ENCODE measurements around the gene NBEA.

DNA sequence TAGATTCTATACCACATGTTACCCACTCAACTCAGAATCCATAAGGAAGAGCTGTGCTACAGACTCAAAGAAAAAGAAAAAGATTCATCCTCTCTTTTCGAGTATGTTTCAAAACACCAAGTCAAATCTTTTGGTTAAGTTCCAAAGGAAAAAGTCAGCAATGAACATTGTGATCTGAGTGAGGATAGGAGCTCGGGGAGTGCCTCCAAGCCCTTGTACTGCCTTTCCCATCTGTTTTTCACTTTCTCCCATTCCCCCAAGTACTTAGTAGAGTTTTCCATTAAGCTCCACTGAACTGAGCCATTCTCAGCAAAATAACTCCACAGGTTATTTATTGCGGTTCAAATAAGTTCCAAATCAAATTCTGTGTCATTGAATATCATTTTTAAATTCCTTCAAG, 582.1 kb downstream of the NBEA start:
- TF ChIP-seq, protein P1, sequence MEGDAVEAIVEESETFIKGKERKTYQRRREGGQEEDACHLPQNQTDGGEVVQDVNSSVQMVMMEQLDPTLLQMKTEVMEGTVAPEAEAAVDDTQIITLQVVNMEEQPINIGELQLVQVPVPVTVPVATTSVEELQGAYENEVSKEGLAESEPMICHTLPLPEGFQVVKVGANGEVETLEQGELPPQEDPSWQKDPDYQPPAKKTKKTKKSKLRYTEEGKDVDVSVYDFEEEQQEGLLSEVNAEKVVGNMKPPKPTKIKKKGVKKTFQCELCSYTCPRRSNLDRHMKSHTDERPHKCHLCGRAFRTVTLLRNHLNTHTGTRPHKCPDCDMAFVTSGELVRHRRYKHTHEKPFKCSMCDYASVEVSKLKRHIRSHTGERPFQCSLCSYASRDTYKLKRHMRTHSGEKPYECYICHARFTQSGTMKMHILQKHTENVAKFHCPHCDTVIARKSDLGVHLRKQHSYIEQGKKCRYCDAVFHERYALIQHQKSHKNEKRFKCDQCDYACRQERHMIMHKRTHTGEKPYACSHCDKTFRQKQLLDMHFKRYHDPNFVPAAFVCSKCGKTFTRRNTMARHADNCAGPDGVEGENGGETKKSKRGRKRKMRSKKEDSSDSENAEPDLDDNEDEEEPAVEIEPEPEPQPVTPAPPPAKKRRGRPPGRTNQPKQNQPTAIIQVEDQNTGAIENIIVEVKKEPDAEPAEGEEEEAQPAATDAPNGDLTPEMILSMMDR (IDR thresholded peaks at IDR 0.05; ENCODE audit: poor library complexity): no peak
- no peak for TF ChIP-seq EZH2 (IDR thresholded peaks at IDR 0.05; ENCODE audit: borderline replicate concordance)
- TF ChIP-seq EZH2phosphoT487 (IDR thresholded peaks at IDR 0.05; ENCODE audit: low read depth, severe bottlenecking, unreplicated experiment): no peak

Data from hepatocyte (in vitro differentiated cells).